SKM-1 (cell line): ENCODE data around the gene FGF2.
"Not testable (repeated sequence)": the region's sequence is repeated elsewhere in the genome, so short reads cannot be mapped to it uniquely, and the experiment has no call there.

Experiments used
- DNase-seq: peaks from one replicate; lab custom pipeline; 2025; ENCODE audit not compliant: unreplicated experiment; lab: John Stamatoyannopoulos, UW

Gene FGF2

GRCh38 chr4:122921971-122922876 lies 95.6 kb downstream of the FGF2 start, which contains the start of gene NUDT6:
Gene NUDT6, minus strand, starts transcription at chr4:122922597. Its CDS starts 25 bp downstream, at chr4:122922572.
- peak; percentile 27 for DNase-seq

DNA sequence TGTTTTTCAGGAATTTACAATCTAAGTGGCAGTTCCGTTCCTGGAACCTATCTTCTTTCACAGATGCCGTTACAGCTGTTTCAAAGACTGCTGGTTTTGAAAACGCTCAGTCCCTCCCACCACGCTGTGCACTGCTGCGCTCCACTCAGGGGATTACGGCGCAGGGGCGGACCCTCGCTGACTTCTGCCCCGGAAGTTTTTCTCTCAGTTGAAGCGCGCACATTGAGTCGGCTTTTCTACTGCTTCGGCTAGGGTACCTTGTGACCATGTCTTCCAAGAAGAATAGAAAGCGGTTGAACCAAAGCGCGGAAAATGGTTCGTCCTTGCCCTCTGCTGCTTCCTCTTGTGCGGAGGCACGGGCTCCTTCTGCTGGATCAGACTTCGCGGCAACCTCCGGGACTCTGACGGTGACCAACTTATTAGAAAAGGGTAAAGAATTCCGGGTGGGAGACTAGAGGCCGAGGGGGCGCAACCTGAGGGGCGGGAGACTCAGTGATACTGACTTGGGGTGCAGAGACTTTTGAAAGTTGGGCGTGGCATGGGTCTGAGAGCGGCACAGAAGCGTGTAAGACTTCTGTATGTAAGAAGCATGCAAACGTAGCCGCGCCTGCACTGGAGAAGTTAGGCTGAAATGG lies 96.4 kb downstream of the FGF2 start:
- DNase-seq: peak; percentile 61

DNA sequence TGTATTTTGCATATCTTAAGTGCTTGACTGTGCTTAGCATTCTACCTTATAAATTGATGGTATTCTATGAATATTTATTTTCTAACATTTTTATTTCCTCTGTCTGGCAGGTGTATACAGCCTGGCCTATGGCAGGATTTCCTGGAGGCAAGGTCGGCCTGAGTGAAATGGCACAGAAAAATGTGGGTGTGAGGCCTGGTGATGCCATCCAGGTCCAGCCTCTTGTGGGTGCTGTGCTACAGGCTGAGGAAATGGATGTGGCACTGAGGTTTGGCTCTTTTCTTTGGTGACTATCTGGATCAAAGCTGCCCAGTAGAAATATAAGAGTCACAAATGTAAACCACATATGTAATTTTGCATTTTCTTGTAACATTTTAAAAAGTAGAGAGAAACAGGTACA lies 102.3 kb downstream of the FGF2 start:
- DNase-seq: no peak

DNA sequence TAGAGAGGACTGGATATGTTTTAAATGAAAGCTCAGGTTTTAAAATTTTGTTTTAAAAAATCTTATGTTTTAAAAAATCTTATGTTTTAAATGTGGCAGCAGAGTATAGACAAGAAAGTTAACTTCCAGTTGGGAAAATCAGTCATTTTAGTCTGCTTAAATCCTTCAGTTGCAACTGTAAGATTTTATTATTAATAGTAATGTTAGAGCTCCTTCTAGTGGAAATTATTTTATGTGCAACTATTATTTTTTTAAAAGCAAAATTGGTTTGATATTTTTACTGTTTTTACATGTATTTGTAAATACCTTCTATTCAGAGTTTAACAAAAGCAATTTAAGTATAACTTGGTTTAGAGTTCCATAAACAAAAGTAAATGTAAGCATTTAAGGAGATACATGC lies 104.2 kb downstream of the FGF2 start:
- DNase-seq: no peak

DNA sequence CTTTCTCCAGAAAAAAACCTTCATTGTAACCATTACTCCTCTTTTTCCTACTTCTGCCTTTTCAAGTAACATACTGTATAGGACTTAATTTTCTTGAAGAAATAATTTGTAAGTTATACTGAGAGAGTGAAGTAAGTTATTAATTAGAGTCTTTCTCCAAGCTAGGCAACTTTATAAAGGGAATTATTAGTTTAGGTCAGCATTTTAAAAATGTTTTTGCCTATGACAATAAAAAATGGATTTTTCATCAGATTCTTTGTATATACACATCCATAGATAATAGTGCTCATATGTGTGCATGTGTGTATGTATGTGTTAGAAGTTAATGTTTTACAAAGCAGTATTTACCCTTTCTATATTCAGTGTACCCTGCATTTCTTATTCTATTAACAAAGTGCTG lies 106.1 kb downstream of the FGF2 start:
- no peak for DNase-seq

DNA sequence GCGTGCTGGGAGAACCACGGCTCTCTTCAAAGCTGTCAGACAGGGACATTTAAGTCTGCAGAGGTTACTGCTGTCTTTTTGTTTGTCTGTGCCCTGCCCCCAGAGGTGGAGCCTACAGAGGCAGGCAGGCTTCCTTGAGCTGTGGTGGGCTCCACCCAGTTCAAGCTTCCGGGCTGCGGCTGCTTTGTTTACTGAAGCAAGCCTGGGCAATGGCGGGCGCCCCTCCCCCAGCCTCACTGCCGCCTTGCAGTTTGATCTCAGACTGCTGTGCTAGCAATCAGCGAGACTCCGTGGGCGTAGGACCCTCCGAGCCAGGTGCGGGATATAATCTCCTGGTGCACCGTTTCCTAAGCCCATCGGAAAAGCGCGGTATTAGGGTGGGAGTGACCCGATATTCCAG lies 118.5 kb downstream of the FGF2 start:
- DNase-seq: not testable (repeated sequence)

GRCh38 chr4:122946142-122946541 lies 119.5 kb downstream of the FGF2 start:
- no peak for DNase-seq
